ENCODE data around the gene ATXN10.
A peak's percentile ranks its signal among the peaks of the same experiment; 100 is the strongest.
"Not testable (repeated sequence)": the region's sequence is repeated elsewhere in the genome, so short reads cannot be mapped to it uniquely, and the experiment has no call there.

ATXN10 gene

DNA sequence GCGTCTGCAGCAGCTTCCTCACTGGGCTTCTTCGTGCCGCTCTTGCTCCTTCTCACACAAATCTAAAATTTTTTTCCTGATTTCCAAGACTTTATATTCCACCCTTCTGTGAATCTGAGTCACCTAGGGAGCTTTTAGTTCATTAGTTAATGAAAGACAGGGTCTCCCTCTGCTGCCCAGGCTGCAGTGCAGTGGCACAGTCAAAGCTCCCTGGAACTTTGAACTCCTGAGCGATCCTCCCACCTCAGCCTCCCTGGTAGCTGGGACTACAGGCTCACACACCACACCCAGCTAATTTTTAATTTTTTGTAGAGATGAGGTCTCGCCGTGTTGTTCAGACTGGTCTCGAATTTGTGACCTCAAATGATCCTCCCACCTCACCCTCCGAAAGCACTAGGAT is 116.9 kb downstream of the ATXN10 start:
- DNase-seq = no peak

DNA sequence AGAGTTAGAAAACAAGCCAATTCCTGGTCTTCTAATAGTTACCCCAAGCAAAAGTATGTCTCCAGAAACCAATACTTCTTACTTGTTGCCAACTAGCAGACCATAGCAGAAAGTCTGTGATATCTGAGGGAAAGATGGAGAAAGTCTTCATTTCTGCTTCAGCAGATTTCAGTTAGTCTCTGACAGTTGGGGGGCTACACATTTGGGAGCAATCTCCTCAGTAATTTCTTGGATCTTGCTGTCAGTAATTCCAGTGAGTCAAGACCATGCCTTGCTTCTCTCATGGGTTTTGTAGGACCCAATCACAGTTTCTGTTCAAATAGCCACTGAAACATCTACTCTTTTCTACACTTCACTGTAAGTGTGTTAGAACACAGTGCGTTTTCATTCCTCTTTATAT is 118.8 kb downstream of the ATXN10 start:
- DNase-seq = no peak

DNA sequence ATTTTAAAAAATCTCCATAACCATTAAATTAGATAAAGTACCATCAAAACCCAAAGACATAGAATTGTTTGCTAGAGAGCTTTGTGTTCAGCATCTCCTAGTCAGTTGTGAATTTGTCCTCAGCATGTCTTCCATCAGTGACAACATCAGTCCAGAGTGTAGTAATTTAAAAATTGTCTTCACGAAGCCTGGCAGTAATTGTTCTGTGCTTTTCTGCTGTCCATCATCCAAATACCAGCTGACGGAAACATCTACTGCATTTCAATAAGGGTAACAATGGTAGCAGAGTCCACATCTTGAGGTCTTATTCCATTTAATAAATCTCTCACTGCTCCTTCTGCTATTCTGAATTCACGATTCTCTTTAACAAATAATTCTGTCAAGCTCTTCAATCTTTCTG is 121.5 kb downstream of the ATXN10 start:
- no peak for DNase-seq

DNA sequence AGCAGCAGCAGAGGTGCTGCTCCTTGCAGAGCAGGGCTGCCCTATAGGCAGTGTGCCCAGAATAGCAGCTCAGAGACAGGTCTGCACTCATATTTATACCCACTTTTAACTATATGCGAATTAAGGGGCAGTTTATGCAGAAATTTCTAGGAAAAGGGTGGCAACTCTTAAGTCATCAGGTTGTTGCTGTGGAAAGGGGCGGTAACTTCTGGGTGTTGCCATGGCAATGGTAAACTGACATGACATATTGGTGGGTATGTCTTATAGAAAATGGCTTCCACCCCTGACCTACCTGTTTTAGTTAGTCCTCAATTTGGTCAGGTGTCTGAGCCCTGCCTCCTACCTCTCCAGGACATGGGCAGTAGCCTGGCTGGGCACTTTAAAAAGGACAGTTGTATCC is 122.3 kb downstream of the ATXN10 start:
- DNase-seq = no peak

DNA sequence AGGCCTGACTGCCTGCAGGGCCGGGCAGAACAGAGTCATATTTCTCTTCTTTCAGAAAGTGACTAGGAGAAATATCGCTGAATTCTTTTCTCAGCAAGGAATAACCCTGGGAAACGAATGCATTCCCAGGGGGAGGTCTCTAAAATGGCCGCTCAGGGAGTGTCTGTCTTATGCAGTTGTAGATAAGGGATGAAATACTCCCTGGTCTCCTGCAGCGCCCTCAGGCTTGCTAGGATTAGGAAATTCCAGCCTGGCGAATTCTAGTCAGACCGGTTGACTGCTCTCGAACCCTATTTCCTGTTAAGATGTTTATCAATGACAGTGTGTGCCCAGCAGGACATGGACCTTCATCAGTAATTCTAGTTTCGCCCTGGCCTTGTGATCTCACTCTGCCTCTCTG is 124.4 kb downstream of the ATXN10 start:
- DNase-seq = not testable (repeated sequence)

DNA sequence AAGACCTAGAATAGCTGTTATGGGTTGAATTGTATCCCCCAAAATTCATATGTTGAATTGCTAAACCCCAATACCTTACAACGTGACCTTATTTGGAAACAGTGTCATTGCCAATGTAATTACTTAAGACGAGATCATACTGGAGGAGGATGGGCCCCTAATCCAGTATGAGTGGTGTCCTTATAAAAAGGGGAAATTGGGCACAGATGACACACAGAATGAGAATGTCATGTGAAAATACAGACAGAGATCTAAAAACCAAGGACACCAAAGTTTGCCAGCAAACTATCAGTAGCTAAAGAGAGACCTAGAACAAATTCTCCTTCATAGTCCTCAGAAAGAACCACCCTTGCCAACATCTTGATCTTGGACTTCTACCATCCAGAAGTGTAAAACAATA is 127.7 kb downstream of the ATXN10 start:
- no peak for DNase-seq

DNA sequence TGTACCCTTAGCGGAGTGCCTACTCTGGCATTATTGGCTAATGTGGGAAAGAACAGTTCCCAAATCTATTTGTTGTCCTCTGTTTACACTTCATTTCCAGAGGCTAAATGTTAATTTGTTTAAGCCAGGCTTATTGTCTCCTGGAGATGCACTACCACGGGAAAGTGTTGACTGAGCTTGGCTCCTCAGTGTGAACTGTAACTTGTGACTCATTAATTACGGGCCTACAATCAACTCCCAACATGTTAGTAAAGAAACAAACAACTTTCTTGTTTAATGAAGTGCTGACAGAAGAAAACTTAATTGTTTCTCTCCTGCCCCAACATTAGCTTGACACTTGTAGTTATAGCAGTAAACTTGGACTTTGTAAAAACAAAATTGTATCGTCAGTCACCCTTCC is 130.4 kb downstream of the ATXN10 start:
- DNase-seq = no peak

DNA sequence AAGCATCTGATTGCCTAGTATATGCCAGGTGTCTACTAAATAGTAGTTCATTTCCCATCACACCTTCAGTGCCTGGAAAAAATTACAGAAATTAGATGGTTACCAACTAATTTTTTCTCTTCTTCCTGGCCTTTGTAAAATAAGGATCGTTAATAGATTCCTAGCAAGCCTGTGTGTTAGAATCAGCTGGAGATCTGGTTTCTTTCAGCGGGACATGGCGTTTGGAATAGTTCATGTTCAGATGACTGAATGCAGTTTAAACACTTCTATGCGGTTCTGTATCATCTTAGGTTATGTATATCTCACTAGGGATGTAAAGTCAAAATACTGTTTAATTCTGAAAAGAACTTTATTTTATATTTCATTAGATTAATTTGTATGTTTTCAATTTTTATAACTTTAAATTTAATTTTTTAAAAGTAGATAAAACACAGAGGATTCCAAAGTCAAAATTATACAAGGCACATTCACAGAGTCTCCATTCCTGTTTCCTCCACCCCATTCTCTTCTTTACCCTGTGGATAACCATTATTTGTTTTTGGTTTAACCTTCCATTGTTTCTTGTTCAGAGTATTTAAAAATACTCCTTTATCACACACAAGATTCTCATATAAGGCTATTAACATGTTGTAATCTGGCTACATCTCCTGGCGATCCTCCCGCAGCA is 132.8 kb downstream of the ATXN10 start:
- no peak for DNase-seq

DNA sequence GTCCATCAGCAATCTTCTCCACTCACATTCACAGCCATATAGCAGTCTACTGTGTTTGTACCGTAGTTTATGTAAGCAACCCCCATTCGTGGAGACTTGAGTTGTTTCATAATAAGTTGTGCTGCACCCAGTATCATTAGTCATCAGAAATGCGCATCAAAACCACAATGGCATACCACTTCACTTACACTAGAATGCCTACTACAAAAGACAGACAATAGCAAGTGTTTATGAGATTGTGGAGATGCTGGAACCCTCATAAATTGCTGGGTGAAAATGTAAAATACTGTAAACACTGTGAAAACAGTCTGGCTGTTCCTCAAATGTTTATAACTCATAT is 133.3 kb downstream of the ATXN10 start:
- DNase-seq = no peak

DNA sequence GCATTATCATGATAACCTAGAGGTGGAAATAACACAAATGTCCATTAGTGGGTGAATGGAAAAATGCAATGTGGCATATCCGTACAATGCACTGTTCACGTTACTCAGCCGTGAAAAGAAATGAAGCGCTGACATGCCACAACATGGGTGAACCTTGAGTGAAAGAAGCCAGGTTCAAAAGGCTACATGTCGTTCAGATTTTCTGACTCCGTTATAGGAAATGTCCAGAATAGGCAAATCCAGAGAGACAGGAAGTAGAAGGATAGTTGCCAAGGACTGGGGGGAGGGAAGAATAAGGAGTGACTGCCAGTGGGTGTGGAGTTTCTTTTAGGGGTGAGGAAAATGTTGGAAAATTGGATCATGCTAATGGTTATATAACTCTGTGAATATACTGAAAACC is 133.8 kb downstream of the ATXN10 start:
- DNase-seq = no peak

DNA sequence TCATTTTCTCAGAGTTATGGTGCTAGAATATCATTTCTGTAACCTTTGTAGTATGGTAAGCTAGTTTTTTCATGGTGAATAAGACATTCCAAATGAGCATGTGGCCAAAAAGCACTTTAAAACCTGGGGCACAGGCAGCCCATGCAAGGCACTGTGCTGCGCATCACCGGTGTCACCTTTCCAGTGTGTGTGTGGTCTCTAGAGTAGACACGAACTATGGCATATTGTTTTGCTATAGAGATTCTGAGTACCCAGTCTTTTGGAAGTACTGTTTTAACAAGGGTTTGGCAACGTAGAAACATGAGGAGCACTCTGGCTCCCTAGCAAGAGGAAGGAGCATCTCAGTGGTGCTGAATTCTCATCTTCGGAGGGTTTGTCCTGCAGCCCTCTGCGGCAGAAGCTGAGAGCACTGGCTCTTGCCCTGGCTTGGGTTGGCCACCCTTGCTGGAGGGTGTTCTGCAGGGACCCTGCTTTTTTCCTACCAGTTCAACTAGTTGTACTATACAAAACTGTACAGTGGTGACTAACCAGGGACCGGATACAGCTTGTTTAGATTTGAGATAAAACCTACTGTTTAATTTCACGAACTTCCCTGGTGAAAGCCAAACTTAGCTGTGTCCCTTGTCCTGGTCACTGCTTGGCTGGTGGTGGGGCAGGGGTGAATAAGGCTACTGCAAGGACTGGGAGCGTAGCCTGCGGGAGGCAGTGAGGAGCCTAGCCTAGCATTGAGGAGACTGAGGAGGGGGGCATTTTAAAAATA is 135.7 kb downstream of the ATXN10 start:
- DNase-seq = no peak

DNA sequence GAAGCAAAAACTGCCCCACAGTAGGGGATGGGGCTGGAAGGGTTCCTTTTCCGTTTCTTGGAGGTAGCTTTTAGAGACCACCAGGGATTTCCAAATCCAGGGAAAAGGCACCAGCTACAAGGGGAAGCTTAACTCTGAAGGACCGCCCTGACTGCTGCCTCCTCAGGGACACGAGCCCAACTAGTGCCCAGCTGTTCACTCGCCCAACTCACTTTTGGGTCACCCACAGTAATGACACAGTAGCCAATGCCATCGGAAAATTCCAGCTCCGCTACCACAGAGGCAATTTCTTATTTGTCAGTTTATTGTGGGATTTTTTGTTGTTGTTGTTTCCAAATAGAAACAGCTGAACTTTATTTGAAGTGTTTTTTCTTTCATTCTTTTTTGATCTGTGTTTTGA is 141.3 kb downstream of the ATXN10 start:
- no peak for DNase-seq

DNA sequence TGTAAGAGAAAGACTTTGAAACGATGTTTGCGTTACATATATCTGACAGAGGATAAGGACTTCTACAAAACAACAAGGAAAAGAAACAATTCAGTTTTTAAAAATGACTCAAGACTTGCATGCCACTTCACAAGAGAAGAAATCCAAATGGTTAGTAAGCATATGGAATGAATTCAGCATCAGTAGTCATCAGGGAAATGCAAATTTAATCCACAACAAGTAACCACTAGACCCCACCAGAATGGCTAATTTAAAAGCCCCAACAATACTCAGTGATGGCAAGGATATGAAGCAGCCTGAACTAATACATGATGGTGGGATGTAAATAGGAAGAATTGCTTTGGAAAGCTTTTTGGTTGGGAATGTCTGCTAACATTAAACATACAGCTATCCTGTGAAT is 142.6 kb downstream of the ATXN10 start:
- no peak for DNase-seq

DNA sequence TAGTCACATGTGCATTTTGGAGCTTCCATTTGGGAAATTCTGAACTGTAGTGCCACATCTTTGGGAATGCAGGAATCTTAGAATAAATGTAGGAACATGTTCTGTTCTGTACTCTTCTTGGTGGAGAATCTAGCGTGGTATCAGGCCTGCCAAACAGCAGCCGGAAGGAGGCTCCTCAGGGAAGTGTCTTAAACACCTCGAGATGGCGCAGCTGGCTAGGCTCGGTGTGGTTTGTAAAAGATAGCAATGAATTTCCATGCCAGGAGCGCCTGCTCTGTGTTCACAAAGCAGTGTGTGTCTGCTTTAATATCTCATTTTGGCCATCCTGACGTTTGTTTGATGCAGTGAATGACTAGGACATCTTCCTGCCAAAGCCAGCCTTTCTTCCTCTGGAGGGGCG is 145.1 kb downstream of the ATXN10 start:
- no peak for DNase-seq

DNA sequence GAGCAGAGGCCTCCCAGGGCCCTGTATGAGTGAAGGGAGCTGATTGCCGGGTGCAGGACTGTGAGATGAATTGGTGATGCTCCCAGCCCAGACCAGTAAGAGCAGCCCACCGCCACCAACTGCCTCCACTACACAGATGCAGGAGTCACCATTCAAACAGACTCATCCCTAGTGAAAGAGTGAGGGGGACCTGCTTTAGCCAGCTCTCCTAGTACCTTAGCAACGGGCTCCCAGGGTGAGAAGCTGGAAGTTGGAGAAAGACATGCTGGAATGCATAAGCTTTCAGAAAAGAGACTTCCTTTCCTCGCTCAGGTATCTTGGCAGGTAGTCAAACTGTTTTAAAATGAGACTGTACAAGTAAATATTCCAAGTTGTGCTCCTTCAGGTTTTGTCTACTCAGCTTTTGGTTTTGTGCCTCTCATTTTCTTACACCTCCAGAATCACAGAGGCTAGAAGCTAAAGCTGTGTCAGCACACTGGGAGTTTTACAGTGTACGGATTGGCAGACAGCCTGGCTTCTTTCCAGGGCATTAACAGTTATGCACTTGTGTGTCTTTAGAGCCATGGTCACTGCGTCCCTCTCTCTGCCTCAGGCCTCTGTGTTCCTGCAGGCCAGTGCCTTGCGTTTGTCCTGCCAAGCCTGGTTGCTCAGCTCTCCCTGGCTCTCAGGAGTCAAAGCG is 146.2 kb downstream of the ATXN10 start:
- DNase-seq = peak; percentile 65 to 68

DNA sequence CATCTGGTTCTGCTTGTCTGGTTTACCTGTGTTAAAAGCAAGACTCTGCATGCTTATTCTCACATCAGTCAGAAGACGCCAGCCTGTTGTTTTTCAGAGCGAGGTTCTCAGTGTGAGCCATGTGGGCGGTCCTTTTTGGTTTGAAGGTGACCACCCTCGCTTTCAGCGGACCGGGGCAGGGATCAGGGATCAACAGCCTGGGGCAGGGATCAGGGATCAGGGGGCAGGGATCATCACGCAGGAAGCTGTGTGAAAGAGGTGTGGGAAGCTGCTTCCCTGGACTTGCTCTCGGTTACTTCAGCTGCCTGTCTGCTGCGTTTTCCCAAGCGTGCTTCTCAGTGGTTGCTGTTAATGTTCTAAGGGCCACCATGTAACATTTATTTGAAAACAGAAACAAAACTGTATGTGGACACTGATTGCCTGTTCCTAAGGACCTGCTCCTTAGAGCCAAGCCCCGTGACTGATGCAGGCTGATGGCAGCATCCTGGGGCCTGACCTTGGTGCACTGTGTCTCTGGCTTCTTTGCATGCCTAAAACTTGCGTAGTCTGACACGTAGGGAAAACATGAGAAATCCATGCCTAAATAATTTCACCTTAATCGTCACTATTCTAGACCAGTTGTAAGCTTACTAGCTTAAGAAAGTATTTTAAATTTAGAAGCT is 146.9 kb downstream of the ATXN10 start:
- no peak for DNase-seq

DNA sequence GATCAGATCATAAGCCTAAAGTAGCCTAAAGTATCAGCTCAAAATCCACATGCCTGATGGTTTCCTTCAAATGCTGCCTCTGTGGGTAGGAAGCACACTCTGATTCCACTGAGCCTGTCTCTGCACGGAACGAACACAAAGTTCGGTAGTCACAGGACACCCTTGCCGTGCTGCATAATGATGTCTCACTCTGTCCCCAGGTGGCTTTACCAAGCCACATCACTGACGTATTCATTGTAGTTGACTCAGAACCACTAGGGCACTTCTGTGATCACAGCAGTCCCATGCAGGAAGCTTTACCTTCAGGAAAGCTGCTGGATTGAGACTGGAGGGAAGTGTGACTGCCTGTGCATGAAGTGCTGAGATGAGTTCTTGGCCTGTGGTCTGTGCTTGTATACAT is 147.7 kb downstream of the ATXN10 start:
- no peak for DNase-seq

DNA sequence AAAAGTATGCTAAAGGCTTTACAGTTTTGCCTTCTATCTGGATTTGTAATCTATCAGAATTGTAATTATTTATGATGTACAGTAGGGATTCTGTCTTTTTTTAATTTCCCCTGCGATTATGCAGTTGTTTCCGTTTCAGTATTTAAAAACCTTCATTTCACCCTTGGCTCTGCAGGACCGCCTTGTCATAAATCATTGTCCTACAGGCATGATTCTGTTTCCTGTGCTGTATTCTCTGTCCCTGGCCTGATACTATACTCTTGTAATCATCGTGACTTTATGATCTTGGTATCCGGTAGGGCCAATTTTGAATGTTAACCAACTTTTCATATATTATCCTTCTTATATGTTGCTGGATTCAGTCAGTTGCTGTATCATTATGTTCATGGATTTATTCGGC is 151.7 kb downstream of the ATXN10 start:
- no peak for DNase-seq

DNA sequence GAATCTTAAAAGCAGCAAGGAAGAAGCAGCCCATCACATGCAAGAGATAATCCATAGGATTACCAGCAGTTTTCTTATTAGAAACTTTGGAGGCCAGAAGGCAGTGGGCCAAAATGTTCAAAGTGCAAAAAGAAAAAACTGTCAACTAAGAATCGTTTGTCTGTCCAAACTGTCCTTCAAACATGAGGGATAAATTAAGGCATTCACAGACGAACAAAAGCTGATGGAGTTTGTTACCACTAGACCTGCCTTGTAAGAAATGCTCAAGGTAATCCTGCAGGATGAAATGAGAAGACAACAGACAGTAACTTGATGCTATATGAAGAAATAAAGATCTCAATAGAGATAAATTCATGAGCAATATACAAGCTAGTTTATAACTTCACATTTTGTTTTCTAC is 154.9 kb downstream of the ATXN10 start:
- no peak for DNase-seq

DNA sequence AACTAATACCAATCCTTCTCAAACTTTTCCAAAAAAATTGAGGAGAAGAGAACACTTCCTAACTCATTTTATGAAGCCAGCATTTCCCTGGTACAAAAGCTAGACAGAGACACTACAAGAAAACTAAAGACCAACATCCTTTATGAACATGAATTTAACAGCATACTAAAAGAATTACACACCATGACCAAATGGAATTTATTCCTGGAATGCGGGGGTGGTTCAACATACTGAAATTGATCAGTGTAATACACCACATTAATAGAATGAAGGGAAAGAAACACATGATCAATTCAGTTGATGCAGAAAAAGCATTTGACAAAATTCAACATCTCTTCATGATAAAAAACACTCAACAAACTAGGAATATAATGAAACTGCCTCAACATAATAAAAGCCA is 157.2 kb downstream of the ATXN10 start:
- no peak for DNase-seq

DNA sequence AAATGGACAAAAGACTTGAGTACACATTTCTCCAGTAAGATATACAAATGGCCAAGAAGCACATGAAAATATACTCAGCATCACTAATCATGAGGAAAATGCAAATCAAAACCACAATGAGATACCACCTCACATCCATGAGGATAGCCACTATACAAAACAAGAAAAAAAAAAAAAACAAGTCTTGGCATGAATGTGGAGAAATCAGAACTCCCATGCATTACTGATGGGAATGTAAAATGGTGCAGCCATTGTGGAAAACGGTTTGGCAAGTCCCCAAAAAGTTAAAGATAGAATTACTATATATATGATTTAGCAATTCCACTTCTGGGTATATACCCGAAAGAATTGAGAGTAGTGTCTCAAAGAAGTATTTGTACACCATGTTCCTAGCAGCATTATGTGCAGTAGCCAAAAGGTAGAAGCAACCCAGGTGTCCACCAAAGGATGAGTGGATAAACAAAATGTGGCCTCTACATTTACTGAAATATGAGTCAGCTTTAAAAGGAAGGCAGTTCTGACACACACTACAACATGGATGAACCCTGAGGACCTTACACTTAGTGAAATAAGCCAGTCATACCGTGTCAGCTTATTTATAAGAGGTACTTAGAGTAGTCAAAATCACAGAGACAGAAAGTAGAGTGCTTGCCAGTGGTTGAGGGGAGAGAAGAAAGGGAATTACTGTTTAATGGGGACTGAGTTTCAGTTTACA is 159.1 kb downstream of the ATXN10 start:
- no peak for DNase-seq

DNA sequence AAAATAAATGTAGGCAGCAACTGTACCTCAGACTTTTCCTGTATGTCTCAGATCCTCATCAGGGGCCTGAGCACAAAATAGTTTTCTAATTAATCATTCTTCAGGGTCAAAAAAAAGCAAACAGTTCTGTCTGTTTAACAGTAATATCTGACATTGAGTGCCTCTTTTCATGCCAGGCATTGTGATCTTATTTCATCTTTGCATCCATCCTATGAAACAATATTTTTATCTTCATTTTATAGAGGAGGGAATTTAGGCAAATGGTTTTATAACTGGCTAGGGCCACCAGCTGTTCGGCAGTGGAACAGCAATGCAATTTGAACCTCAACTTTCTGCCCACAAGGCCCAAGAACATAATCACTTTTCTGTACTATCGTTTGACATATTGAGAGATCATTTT is 159.8 kb downstream of the ATXN10 start:
- DNase-seq = no peak

DNA sequence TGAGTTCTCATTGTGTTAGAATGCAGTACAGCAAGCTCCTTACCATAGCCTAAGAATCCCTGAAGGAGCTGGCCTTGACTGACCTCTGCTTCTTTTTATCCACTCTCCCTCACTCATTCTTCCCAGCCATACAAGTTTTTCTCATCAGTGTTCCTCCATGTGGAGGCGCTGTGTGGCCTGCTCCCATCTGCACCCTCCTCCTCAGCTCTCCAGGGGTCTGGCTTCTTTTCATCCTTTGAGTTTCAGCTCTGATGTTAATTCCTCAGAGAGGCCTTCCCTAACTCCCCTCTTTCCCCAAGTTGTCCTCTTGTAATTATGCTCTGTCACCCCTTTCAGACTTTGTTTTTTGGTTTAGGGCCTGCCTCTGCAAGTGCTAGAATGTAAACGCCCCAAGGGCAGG is 160.5 kb downstream of the ATXN10 start:
- DNase-seq = no peak

Measured in hippocampal formation (tissue), 2 donors.